HEK293 (cell line): ENCODE results near the gene CCR9.

Experiments
- CTCF ChIA-PET: fragments of 350-600 bp; formaldehyde crosslinking; extraction: SDS; loops from one replicate; lab custom pipeline; 2021; ENCODE audit warnings: antibody characterized with exemption; lab: Yijun Ruan, JAX
- POLR2A ChIA-PET: fragments of 300-600 bp; formaldehyde crosslinking; extraction: SDS; loops from one replicate; lab custom pipeline; 2020; ENCODE audit warnings: antibody characterized with exemption, inconsistent platforms; lab: Yijun Ruan, JAX
- H3K27ac ChIP-seq: fragments of 200-500 bp; sonication (Bioruptor generic); 2 replicates; pipeline ENCODE4 v1.5.1; 2014; ENCODE audit warnings: low read depth, low read length, control low read depth, inconsistent platforms; ENCODE audit errors: extremely low read depth
- H3K36me3 ChIP-seq, 2 experiments: fragments of 200-500 bp in 1 of 2; sonication (Bioruptor generic) in 1 of 2; 1 replicate in 1 of 2; 2 replicates in 1 of 2; pipeline ENCODE4 v1.5.1; 2014 to 2017; ENCODE audit warnings: inconsistent platforms in 2 of 2, low read length in 2 of 2; ENCODE audit not compliant: control insufficient read depth in 2 of 2, insufficient read depth in 1 of 2
- H3K4me1 ChIP-seq: fragments of 200-500 bp; sonication (Bioruptor generic); 2 replicates; pipeline ENCODE4 v1.5.1; 2014; ENCODE audit warnings: mild to moderate bottlenecking, low read length, inconsistent platforms; ENCODE audit not compliant: control insufficient read depth, insufficient read depth
- H3K4me3 ChIP-seq: 2 replicates; pipeline ENCODE4 v1.5.1; 2011; ENCODE audit warnings: low read depth, mild to moderate bottlenecking, control low read depth, low read length, moderate library complexity
- H3K9me3 ChIP-seq: fragments of 200-500 bp; sonication (Bioruptor generic); 2 replicates; pipeline ENCODE4 v1.5.1; 2014; ENCODE audit warnings: low read depth, low read length, inconsistent platforms; ENCODE audit not compliant: control insufficient read depth, insufficient read depth
- CTCF ChIP-seq: fragments of 450-650 bp; formaldehyde crosslinking; IDR thresholded peaks from 2 replicates; pipeline ENCODE4 v1.5.1; 2016; ENCODE audit warnings: missing biosample characterization, missing genetic modification characterization
- FEZF1 ChIP-seq: fragments of 450-650 bp; formaldehyde crosslinking; IDR thresholded peaks from 2 replicates; pipeline ENCODE4 v1.5.1; 2016; ENCODE audit warnings: missing biosample characterization, missing genetic modification characterization
- GFI1B ChIP-seq: fragments of 450-650 bp; formaldehyde crosslinking; IDR thresholded peaks from 2 replicates; pipeline ENCODE4 v1.5.1; 2016; ENCODE audit warnings: missing biosample characterization, missing genetic modification characterization
- GLIS1 ChIP-seq: fragments of 450-650 bp; formaldehyde crosslinking; IDR thresholded peaks from 2 replicates; pipeline ENCODE4 v1.5.1; 2016; ENCODE audit warnings: missing biosample characterization, missing genetic modification characterization
- OSR2 ChIP-seq: fragments of 450-650 bp; formaldehyde crosslinking; IDR thresholded peaks from 2 replicates; pipeline ENCODE4 v1.5.1; 2016; ENCODE audit warnings: missing biosample characterization, missing genetic modification characterization
- ZBTB44 ChIP-seq: fragments of 450-650 bp; IDR thresholded peaks from 2 replicates; pipeline ENCODE4 v1.5.1; 2018; ENCODE audit warnings: missing biosample characterization, mild to moderate bottlenecking, missing genetic modification characterization
- ZBTB49 ChIP-seq: fragments of 450-650 bp; formaldehyde crosslinking; IDR thresholded peaks from 2 replicates; pipeline ENCODE4 v1.5.1; 2016; ENCODE audit warnings: missing biosample characterization, missing genetic modification characterization, low read depth
- ZNF223 ChIP-seq: fragments of 450-650 bp; formaldehyde crosslinking; IDR thresholded peaks from 2 replicates; pipeline ENCODE4 v1.5.1; 2016; ENCODE audit warnings: missing biosample characterization, missing genetic modification characterization
- ZNF239 ChIP-seq: fragments of 450-650 bp; formaldehyde crosslinking; IDR thresholded peaks from 2 replicates; pipeline ENCODE4 v1.5.1; 2016; ENCODE audit warnings: missing biosample characterization, missing genetic modification characterization
- ZNF280D ChIP-seq: fragments of 450-650 bp; formaldehyde crosslinking; IDR thresholded peaks from 2 replicates; pipeline ENCODE4 v1.5.1; 2016; ENCODE audit warnings: missing biosample characterization, missing genetic modification characterization
- ZNF292 ChIP-seq: fragments of 450-650 bp; formaldehyde crosslinking; IDR thresholded peaks from 2 replicates; pipeline ENCODE4 v1.5.1; 2016; ENCODE audit warnings: low read depth, missing biosample characterization, missing genetic modification characterization, borderline replicate concordance
- ZNF311 ChIP-seq: fragments of 450-650 bp; formaldehyde crosslinking; IDR thresholded peaks from 2 replicates; pipeline ENCODE4 v1.5.1; 2017; ENCODE audit warnings: missing biosample characterization, missing genetic modification characterization, borderline replicate concordance
- ZNF37A ChIP-seq: fragments of 450-650 bp; IDR thresholded peaks from 2 replicates; pipeline ENCODE4 v1.5.1; 2018; ENCODE audit warnings: missing biosample characterization, missing genetic modification characterization
- ZNF416 ChIP-seq: fragments of 450-650 bp; formaldehyde crosslinking; IDR thresholded peaks from 2 replicates; pipeline ENCODE4 v1.5.1; 2016; ENCODE audit warnings: missing biosample characterization, missing genetic modification characterization
- ZNF561 ChIP-seq: fragments of 450-650 bp; IDR thresholded peaks from 2 replicates; pipeline ENCODE4 v1.5.1; 2018; ENCODE audit warnings: missing biosample characterization, missing genetic modification characterization, borderline replicate concordance
- ZNF623 ChIP-seq: fragments of 450-650 bp; formaldehyde crosslinking; IDR thresholded peaks from 2 replicates; pipeline ENCODE4 v1.5.1; 2016; ENCODE audit warnings: missing biosample characterization, missing genetic modification characterization
- ZNF629 ChIP-seq: fragments of 450-650 bp; formaldehyde crosslinking; IDR thresholded peaks from 2 replicates; pipeline ENCODE4 v1.5.1; 2017; ENCODE audit warnings: missing biosample characterization, missing genetic modification characterization
- ZNF654 ChIP-seq: fragments of 450-650 bp; formaldehyde crosslinking; IDR thresholded peaks from 2 replicates; pipeline ENCODE4 v1.5.1; 2016; ENCODE audit warnings: low read depth, missing biosample characterization, missing genetic modification characterization
- ZNF707 ChIP-seq: fragments of 450-650 bp; formaldehyde crosslinking; IDR thresholded peaks from 2 replicates; pipeline ENCODE4 v1.5.1; 2016; ENCODE audit warnings: missing biosample characterization, missing genetic modification characterization
- ZNF791 ChIP-seq: fragments of 450-650 bp; formaldehyde crosslinking; IDR thresholded peaks from 2 replicates; pipeline ENCODE4 v1.5.1; 2016; ENCODE audit warnings: missing biosample characterization, missing genetic modification characterization
- TF ChIP-seq, protein P1 (sequence below): fragments of 450-650 bp; formaldehyde crosslinking; IDR thresholded peaks from 2 replicates; pipeline ENCODE4 v1.5.1; 2017; ENCODE audit warnings: missing biosample characterization, missing genetic modification characterization
- TF ChIP-seq, protein P2 (sequence below): sonication (generic); formaldehyde crosslinking; IDR thresholded peaks from 2 replicates; pipeline ENCODE4 v1.8.1; 2022; ENCODE audit warnings: mild to moderate bottlenecking, moderate library complexity, missing genetic modification reagents

CCR9 gene

DNA sequence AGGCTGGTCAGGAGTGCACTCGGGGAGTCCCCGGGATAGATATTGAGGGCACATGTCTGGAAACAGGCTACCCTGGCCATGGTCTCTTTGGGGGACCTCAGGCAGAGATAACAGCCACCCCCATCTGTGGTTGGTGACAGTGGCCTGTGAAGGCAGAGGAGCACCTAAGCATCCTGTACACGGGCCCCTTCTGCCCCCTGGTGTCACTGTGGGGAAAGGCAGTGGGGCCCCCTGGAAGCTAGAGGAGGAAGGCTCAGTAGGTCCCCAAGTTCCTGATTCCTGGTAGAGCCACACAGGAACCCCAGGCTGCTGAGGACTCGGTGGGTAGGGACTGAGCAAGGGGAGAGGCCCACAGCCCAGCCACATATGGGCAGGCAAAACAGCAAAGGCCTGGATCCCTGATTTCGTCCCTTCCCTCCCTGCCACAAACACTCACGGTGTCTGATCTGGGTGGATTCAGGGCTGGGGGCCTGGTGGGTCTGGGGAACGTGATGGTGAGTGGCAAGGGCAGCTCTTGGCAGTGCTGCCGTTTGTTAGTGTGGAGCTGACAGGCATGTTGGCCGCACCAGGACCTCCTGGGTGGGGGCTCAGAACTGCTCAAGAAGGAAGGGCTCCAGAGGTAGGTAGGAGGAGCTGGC, 42.8 kb downstream of the CCR9 start:
- Histone ChIP-seq H3K27ac (no peak overlapping the region), H3K36me3 (peaks cover 0 to 79% of the 10 kb centered on the region in 2 experiments; a peak in 2 of 3 replicates), H3K9me3 (no peaks in the 10 kb centered on the region), H3K4me3 (no peak overlapping the region), H3K4me1 (no peaks in the 10 kb centered on the region)
- ChIA-PET POLR2A (no interaction called here), CTCF (interaction anchor here (0.5 to 3.4 kb wide), 11 partner anchors 9 to 888 kb away, joined by 3 to 15 read pairs (median 4); no protein-coding TSS in a partner anchor)
- no peak for TF ChIP-seq FEZF1 (tag by site-specific recombination)
- TF ChIP-seq ZNF791: no peak
- peak; percentile 55 for TF ChIP-seq CTCF (tag by site-specific recombination)
- TF ChIP-seq ZBTB44 (tag by site-specific recombination): no peak
- TF ChIP-seq ZNF561: no peak
- TF ChIP-seq ZNF654 (tag by site-specific recombination): peak; percentile 30
- TF ChIP-seq ZNF223 (tag by site-specific recombination): no peak

GRCh38 chr3:45931496-45931895, 45.2 kb downstream of the CCR9 start:
- no peaks in the 10 kb centered on the region for H3K4me1 ChIP-seq
- H3K36me3 ChIP-seq: peaks cover 0 to 91% of the 10 kb centered on the region in 2 experiments; a peak in 1 of 3 replicates
- ChIA-PET CTCF (interaction anchor here (0.7 to 1.5 kb wide), 4 partner anchors 22 to 271 kb away, joined by 3 to 4 read pairs (median 4); no protein-coding TSS in a partner anchor), POLR2A (no interaction called here)
- H3K27ac ChIP-seq: no peak overlapping the region
- H3K4me3 ChIP-seq: no peak overlapping the region
- no peaks in the 10 kb centered on the region for H3K9me3 ChIP-seq
- TF ChIP-seq ZNF239 (tag by site-specific recombination) (no peak), ZNF37A (tag by site-specific recombination) (no peak), GLIS1 (tag by site-specific recombination) (no peak), ZBTB49 (tag by site-specific recombination) (no peak), ZNF416 (tag by site-specific recombination) (no peak), ZNF707 (tag by site-specific recombination) (no peak), ZNF629 (no peak), OSR2 (no peak), ZNF623 (tag by site-specific recombination) (no peak), ZNF280D (tag by site-specific recombination) (no peak), ZNF311 (no peak), ZNF292 (tag by site-specific recombination) (no peak), GFI1B (tag by site-specific recombination) (no peak)
- TF ChIP-seq, protein P1, sequence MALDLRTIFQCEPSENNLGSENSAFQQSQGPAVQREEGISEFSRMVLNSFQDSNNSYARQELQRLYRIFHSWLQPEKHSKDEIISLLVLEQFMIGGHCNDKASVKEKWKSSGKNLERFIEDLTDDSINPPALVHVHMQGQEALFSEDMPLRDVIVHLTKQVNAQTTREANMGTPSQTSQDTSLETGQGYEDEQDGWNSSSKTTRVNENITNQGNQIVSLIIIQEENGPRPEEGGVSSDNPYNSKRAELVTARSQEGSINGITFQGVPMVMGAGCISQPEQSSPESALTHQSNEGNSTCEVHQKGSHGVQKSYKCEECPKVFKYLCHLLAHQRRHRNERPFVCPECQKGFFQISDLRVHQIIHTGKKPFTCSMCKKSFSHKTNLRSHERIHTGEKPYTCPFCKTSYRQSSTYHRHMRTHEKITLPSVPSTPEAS (tag by site-specific recombination): no peak
- TF ChIP-seq, protein P2, sequence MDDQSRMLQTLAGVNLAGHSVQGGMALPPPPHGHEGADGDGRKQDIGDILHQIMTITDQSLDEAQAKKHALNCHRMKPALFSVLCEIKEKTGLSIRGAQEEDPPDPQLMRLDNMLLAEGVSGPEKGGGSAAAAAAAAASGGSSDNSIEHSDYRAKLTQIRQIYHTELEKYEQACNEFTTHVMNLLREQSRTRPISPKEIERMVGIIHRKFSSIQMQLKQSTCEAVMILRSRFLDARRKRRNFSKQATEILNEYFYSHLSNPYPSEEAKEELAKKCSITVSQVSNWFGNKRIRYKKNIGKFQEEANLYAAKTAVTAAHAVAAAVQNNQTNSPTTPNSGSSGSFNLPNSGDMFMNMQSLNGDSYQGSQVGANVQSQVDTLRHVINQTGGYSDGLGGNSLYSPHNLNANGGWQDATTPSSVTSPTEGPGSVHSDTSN (CRISPR knock-in tag): no peak
